Measurements from ENCODE around the gene CFAP20DC. TPM values are rescaled to one million over a fixed set of nuclear protein-coding genes. Genes with fewer than 3 reads are reported as not detected.
A peak's percentile ranks its signal among the peaks of the same experiment; 100 is the strongest.

Gene CFAP20DC
- total and polyA plus RNA-seq, 2 donors (not counting 1 experiment from before 2014, with no cell fraction given) = 1.9 to 3.8 TPM

DNA sequence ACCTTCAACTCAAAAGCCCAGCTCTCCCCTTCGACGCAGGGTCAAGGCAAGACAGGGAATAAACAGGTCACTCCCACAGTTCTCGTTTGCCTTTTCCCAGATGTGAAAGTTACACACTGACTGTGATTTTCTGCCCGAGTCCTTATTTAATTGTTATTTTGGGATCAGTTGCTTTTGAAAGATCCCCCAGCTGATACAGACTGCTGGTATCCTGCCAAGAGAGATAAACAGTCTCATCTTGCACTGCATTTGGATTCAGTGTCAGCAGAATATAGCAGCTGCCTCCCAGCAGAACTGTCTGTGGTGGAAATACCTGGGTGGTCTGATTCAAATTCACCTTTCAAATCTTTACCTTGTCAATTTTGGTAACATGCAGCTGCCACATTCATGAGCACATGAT, 327.3 kb downstream of the CFAP20DC start:
- TF ChIP-seq EZH2 (IDR thresholded peaks at IDR 0.05; ENCODE audit: low read length, missing control alignments) = no peak
- TF ChIP-seq, protein P1, sequence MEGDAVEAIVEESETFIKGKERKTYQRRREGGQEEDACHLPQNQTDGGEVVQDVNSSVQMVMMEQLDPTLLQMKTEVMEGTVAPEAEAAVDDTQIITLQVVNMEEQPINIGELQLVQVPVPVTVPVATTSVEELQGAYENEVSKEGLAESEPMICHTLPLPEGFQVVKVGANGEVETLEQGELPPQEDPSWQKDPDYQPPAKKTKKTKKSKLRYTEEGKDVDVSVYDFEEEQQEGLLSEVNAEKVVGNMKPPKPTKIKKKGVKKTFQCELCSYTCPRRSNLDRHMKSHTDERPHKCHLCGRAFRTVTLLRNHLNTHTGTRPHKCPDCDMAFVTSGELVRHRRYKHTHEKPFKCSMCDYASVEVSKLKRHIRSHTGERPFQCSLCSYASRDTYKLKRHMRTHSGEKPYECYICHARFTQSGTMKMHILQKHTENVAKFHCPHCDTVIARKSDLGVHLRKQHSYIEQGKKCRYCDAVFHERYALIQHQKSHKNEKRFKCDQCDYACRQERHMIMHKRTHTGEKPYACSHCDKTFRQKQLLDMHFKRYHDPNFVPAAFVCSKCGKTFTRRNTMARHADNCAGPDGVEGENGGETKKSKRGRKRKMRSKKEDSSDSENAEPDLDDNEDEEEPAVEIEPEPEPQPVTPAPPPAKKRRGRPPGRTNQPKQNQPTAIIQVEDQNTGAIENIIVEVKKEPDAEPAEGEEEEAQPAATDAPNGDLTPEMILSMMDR (conservative IDR thresholded peaks at IDR 0.05 in 1 of 2, IDR thresholded peaks at IDR 0.05 in 1 of 2; ENCODE audit: low read depth in 1 of 2, low read length in 2 of 2) = no peak
- peak in 1 of 2 donors; percentile 0 for DNase-seq (ENCODE audit: low read depth in 2 of 2)
- no peaks in the 10 kb centered on the region for H3K79me2 ChIP-seq (ENCODE audit: control insufficient read depth, insufficient read depth, low read length)
- no peak overlapping the region for H3K4me2 ChIP-seq (ENCODE audit: extremely low read depth, insufficient read depth, low read length)
- no peak overlapping the region for H3K4me3 ChIP-seq (replicated peaks in 1 of 4; ENCODE audit: control extremely low read depth in 1 of 4, insufficient read depth in 1 of 4, low read depth in 3 of 4, low read length in 4 of 4)
- no peak overlapping the region for H3K9ac ChIP-seq (ENCODE audit: insufficient read depth, low read length)
- H3K9me3 ChIP-seq (ENCODE audit: control insufficient read depth, insufficient read depth, low read depth, low read length) = no peaks in the 10 kb centered on the region
- no peak overlapping the region for H2AFZ ChIP-seq (ENCODE audit: low read length)
- H3K27ac ChIP-seq (ENCODE audit: insufficient read depth, low read length) = no peak overlapping the region
- H3K4me1 ChIP-seq (ENCODE audit: control insufficient read depth, extremely low read depth, insufficient read depth, low read length) = no peaks in the 10 kb centered on the region
- H3K36me3 ChIP-seq (ENCODE audit: control insufficient read depth, insufficient read depth, low read length) = no peaks in the 10 kb centered on the region
- H3K27me3 ChIP-seq (ENCODE audit: control insufficient read depth, insufficient read depth, low read length) = no peaks in the 10 kb centered on the region
- H4K20me1 ChIP-seq (ENCODE audit: control insufficient read depth, extremely low read depth, insufficient read depth, low read length) = no peaks in the 10 kb centered on the region

DNA sequence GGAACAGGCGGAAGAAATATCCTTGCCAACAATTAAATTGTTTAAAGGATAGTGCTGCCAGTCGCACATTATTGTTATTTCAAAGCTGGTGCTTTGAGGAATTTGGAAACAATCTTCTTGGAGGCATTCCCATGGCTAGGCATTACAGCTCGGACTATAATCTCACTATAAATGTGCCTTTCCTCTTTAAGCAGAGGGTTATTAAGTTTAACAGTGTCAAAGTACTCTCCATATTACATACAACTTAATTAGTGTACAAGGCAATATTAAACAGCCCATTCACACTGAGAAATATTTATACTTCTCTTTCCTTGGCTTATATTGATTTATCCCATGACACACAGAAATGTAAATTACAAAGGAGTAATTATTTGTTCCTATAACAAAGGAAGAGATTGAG, 329.3 kb downstream of the CFAP20DC start:
- no peak overlapping the region for H3K4me3 ChIP-seq (replicated peaks in 1 of 4; ENCODE audit: control extremely low read depth in 1 of 4, insufficient read depth in 1 of 4, low read depth in 3 of 4, low read length in 4 of 4)
- no peaks in the 10 kb centered on the region for H3K27me3 ChIP-seq (ENCODE audit: control insufficient read depth, insufficient read depth, low read length)
- no peak overlapping the region for H3K9ac ChIP-seq (ENCODE audit: insufficient read depth, low read length)
- TF ChIP-seq, protein P1 (conservative IDR thresholded peaks at IDR 0.05 in 1 of 2, IDR thresholded peaks at IDR 0.05 in 1 of 2; ENCODE audit: low read depth in 1 of 2, low read length in 2 of 2) = no peak
- TF ChIP-seq EZH2 (IDR thresholded peaks at IDR 0.05; ENCODE audit: low read length, missing control alignments) = no peak
- H3K36me3 ChIP-seq (ENCODE audit: control insufficient read depth, insufficient read depth, low read length) = no peaks in the 10 kb centered on the region
- no peak for DNase-seq (ENCODE audit: low read depth in 2 of 2)
- no peak overlapping the region for H2AFZ ChIP-seq (ENCODE audit: low read length)
- H3K9me3 ChIP-seq (ENCODE audit: control insufficient read depth, insufficient read depth, low read depth, low read length) = no peaks in the 10 kb centered on the region
- no peaks in the 10 kb centered on the region for H3K79me2 ChIP-seq (ENCODE audit: control insufficient read depth, insufficient read depth, low read length)
- no peak overlapping the region for H3K4me2 ChIP-seq (ENCODE audit: extremely low read depth, insufficient read depth, low read length)
- no peak overlapping the region for H3K27ac ChIP-seq (ENCODE audit: insufficient read depth, low read length)
- H3K4me1 ChIP-seq (ENCODE audit: control insufficient read depth, extremely low read depth, insufficient read depth, low read length) = no peaks in the 10 kb centered on the region
- H4K20me1 ChIP-seq (ENCODE audit: control insufficient read depth, extremely low read depth, insufficient read depth, low read length) = no peaks in the 10 kb centered on the region

DNA sequence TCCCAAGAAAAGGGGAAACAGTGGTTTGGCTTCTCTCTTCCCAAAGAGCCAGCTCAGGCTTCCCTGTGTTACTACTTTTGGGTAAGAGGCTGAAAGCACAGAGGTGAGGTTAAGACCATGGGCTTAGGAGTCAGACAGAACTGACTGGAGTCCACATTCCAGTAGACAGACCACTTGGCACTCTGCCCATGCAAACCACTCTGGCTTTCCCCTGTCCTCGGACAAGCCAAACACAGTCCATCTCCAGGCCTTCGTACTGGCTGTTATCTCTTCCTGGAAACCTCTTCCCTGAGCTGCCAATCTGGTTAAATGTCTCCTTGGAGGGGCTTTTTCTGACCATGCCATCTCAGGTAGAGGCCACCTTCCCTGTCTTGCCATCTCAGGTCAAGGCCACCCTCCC, 330.1 kb downstream of the CFAP20DC start:
- H3K27me3 ChIP-seq (ENCODE audit: control insufficient read depth, insufficient read depth, low read length) = no peaks in the 10 kb centered on the region
- H3K79me2 ChIP-seq (ENCODE audit: control insufficient read depth, insufficient read depth, low read length) = no peaks in the 10 kb centered on the region
- H3K9me3 ChIP-seq (ENCODE audit: control insufficient read depth, insufficient read depth, low read depth, low read length) = no peaks in the 10 kb centered on the region
- H3K9ac ChIP-seq (ENCODE audit: insufficient read depth, low read length) = no peak overlapping the region
- H3K4me3 ChIP-seq (replicated peaks in 1 of 4; ENCODE audit: control extremely low read depth in 1 of 4, insufficient read depth in 1 of 4, low read depth in 3 of 4, low read length in 4 of 4) = no peak overlapping the region
- H3K4me2 ChIP-seq (ENCODE audit: extremely low read depth, insufficient read depth, low read length) = no peak overlapping the region
- H4K20me1 ChIP-seq (ENCODE audit: control insufficient read depth, extremely low read depth, insufficient read depth, low read length) = no peaks in the 10 kb centered on the region
- no peak overlapping the region for H2AFZ ChIP-seq (ENCODE audit: low read length)
- no peak for TF ChIP-seq EZH2 (IDR thresholded peaks at IDR 0.05; ENCODE audit: low read length, missing control alignments)
- TF ChIP-seq, protein P1 (conservative IDR thresholded peaks at IDR 0.05 in 1 of 2, IDR thresholded peaks at IDR 0.05 in 1 of 2; ENCODE audit: low read depth in 1 of 2, low read length in 2 of 2) = no peak
- no peaks in the 10 kb centered on the region for H3K4me1 ChIP-seq (ENCODE audit: control insufficient read depth, extremely low read depth, insufficient read depth, low read length)
- H3K36me3 ChIP-seq (ENCODE audit: control insufficient read depth, insufficient read depth, low read length) = no peaks in the 10 kb centered on the region
- no peak for DNase-seq (ENCODE audit: low read depth in 2 of 2)
- no peak overlapping the region for H3K27ac ChIP-seq (ENCODE audit: insufficient read depth, low read length)
